SK-N-SH treated with all-trans-retinoic acid at 6 μM for 48 hours (cell line): ENCODE results near the gene AMER2.

Source experiments
- ATAC-seq: fragments of 200-7000 bp; cut with Tn5 transposase; 3 replicates; pipeline ENCODE4 v1.9.1; 2020; ENCODE audit warnings: mild to moderate bottlenecking, moderate library complexity
- ARNTL ChIP-seq: fragments of 450-650 bp; formaldehyde crosslinking; IDR thresholded peaks from 2 replicates; pipeline ENCODE4 v1.5.0; 2020; ENCODE audit warnings: low read depth, mild to moderate bottlenecking, moderate library complexity, borderline replicate concordance
- CSDC2 ChIP-seq: fragments of 250-450 bp; sonication (Bioruptor Pico); IDR thresholded peaks from 2 replicates; pipeline ENCODE4 v1.5.0; 2020; ENCODE audit warnings: mild to moderate bottlenecking, moderate library complexity
- ESRRG ChIP-seq: fragments of 250-450 bp; sonication (Bioruptor Pico); IDR thresholded peaks from 2 replicates; pipeline ENCODE4 v1.6.1; 2021; ENCODE audit warnings: mild to moderate bottlenecking
- GLIS3 ChIP-seq: fragments of 250-450 bp; sonication (Bioruptor Pico); IDR thresholded peaks from 2 replicates; pipeline ENCODE4 v1.5.0; 2020; ENCODE audit warnings: mild to moderate bottlenecking, moderate library complexity
- ISL1 ChIP-seq: fragments of 250-450 bp; sonication (Bioruptor Pico); IDR thresholded peaks from 2 replicates; pipeline ENCODE4 v2.1.2; 2022; ENCODE audit warnings: mild to moderate bottlenecking, moderate library complexity
- OSR1 ChIP-seq: fragments of 250-450 bp; sonication (Bioruptor Pico); IDR thresholded peaks from 2 replicates; pipeline ENCODE4 v1.8.0; 2022; ENCODE audit warnings: moderate library complexity, mild to moderate bottlenecking, inconsistent platforms
- PPARA ChIP-seq: fragments of 250-450 bp; sonication (Bioruptor Pico); IDR thresholded peaks from 2 replicates; pipeline ENCODE4 v1.5.0; 2020; ENCODE audit warnings: mild to moderate bottlenecking, borderline replicate concordance
- SNAI2 ChIP-seq: fragments of 250-450 bp; sonication (Bioruptor Pico); IDR thresholded peaks from 2 replicates; pipeline ENCODE4 v1.5.0; 2020; ENCODE audit warnings: mild to moderate bottlenecking, moderate library complexity
- TCF4 ChIP-seq: fragments of 250-450 bp; sonication (Bioruptor Pico); IDR thresholded peaks from 2 replicates; pipeline ENCODE4 v1.8.0; 2021; ENCODE audit warnings: mild to moderate bottlenecking, moderate library complexity, borderline replicate concordance
- TOX ChIP-seq: fragments of 250-450 bp; sonication (Bioruptor Pico); IDR thresholded peaks from 2 replicates; pipeline ENCODE4 v1.8.0; 2021; ENCODE audit warnings: mild to moderate bottlenecking, moderate library complexity, borderline replicate concordance
- ZC3H10 ChIP-seq: fragments of 250-450 bp; sonication (Bioruptor Pico); IDR thresholded peaks from 2 replicates; pipeline ENCODE4 v1.5.1; 2021; ENCODE audit warnings: mild to moderate bottlenecking, moderate library complexity
- ZFP3 ChIP-seq: fragments of 250-450 bp; sonication (Bioruptor Pico); IDR thresholded peaks from 2 replicates; pipeline ENCODE4 v1.5.0; 2020; ENCODE audit warnings: mild to moderate bottlenecking, moderate library complexity
- ZFP30 ChIP-seq: fragments of 450-650 bp; formaldehyde crosslinking; IDR thresholded peaks from 2 replicates; pipeline ENCODE4 v1.5.0; 2022; ENCODE audit warnings: mild to moderate bottlenecking, moderate library complexity
- ZNF70 ChIP-seq: fragments of 450-650 bp; formaldehyde crosslinking; IDR thresholded peaks from 2 replicates; pipeline ENCODE4 v1.5.0; 2020; ENCODE audit warnings: mild to moderate bottlenecking, moderate library complexity
- TF ChIP-seq, protein P1 (sequence below): fragments of 250-450 bp; sonication (Bioruptor Pico); IDR thresholded peaks from 2 replicates; pipeline ENCODE4 v1.8.0; 2020; ENCODE audit warnings: mild to moderate bottlenecking, moderate library complexity, borderline replicate concordance
- TF ChIP-seq, protein P2 (sequence below): fragments of 250-450 bp; sonication (Bioruptor Pico); IDR thresholded peaks from 2 replicates; pipeline ENCODE4 v1.8.0; 2021; ENCODE audit warnings: low read depth, mild to moderate bottlenecking, moderate library complexity, borderline replicate concordance
- TF ChIP-seq, protein P3 (sequence below): fragments of 250-450 bp; sonication (Bioruptor Pico); IDR thresholded peaks from 2 replicates; pipeline ENCODE4 v1.5.0; 2020; ENCODE audit warnings: mild to moderate bottlenecking, moderate library complexity

The AMER2 gene

DNA sequence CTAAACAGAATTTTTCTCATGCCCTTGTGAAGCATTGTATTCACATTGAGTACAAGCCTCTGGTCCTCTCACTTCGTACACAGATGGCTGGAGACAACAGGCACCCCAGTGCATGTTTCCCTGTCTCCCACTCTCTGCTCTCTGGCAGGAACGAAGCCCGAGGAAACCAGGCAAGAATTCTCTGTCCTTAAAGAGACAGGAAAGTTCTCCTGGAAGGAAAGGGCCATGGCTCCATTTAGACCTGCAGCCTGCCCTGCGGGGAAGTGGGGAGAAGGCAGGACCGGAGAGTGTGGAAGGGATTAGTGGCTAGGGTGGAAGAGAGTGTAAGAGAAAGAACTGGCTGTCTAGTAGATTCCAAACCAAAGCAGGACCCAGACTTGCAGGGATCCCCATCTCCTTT is 15.5 kb upstream of the AMER2 start:
- no peak for TF ChIP-seq ISL1 (CRISPR knock-in tag)
- TF ChIP-seq, protein P1, sequence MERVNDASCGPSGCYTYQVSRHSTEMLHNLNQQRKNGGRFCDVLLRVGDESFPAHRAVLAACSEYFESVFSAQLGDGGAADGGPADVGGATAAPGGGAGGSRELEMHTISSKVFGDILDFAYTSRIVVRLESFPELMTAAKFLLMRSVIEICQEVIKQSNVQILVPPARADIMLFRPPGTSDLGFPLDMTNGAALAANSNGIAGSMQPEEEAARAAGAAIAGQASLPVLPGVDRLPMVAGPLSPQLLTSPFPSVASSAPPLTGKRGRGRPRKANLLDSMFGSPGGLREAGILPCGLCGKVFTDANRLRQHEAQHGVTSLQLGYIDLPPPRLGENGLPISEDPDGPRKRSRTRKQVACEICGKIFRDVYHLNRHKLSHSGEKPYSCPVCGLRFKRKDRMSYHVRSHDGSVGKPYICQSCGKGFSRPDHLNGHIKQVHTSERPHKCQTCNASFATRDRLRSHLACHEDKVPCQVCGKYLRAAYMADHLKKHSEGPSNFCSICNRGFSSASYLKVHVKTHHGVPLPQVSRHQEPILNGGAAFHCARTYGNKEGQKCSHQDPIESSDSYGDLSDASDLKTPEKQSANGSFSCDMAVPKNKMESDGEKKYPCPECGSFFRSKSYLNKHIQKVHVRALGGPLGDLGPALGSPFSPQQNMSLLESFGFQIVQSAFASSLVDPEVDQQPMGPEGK = no peak
- no peak for TF ChIP-seq ZFP3
- TF ChIP-seq GLIS3 = no peak
- no peak for TF ChIP-seq ZNF70 (CRISPR knock-in tag)
- ATAC-seq = no peak

DNA sequence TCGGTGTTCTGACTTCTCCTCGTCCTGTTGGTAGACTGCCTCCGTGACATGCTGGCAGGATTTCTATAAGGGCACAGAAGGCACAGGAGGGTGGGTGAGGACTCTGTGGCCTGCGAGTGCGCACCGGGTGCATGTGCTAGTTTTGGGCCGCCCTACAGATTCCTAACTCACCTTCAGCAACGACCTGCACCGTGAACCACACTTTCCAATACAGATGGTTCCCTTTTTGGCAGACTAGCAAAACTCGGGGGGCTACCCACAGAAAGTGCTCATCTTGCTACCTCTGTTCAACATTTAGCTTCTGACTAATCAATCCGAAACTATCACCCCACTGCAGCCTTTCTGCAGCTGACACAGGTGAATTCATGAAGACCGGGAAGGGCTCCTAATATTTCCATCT is 14.1 kb upstream of the AMER2 start:
- TF ChIP-seq TOX (no peak), OSR1 (CRISPR knock-in tag) (no peak), ESRRG (CRISPR knock-in tag) (no peak), SNAI2 (CRISPR knock-in tag) (no peak), TCF4 (CRISPR knock-in tag) (no peak)
- TF ChIP-seq, protein P2, sequence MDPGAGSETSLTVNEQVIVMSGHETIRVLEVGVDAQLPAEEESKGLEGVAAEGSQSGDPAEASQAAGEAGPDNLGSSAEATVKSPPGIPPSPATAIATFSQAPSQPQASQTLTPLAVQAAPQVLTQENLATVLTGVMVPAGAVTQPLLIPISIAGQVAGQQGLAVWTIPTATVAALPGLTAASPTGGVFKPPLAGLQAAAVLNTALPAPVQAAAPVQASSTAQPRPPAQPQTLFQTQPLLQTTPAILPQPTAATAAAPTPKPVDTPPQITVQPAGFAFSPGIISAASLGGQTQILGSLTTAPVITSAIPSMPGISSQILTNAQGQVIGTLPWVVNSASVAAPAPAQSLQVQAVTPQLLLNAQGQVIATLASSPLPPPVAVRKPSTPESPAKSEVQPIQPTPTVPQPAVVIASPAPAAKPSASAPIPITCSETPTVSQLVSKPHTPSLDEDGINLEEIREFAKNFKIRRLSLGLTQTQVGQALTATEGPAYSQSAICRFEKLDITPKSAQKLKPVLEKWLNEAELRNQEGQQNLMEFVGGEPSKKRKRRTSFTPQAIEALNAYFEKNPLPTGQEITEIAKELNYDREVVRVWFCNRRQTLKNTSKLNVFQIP (CRISPR knock-in tag) = no peak
- TF ChIP-seq, protein P3, sequence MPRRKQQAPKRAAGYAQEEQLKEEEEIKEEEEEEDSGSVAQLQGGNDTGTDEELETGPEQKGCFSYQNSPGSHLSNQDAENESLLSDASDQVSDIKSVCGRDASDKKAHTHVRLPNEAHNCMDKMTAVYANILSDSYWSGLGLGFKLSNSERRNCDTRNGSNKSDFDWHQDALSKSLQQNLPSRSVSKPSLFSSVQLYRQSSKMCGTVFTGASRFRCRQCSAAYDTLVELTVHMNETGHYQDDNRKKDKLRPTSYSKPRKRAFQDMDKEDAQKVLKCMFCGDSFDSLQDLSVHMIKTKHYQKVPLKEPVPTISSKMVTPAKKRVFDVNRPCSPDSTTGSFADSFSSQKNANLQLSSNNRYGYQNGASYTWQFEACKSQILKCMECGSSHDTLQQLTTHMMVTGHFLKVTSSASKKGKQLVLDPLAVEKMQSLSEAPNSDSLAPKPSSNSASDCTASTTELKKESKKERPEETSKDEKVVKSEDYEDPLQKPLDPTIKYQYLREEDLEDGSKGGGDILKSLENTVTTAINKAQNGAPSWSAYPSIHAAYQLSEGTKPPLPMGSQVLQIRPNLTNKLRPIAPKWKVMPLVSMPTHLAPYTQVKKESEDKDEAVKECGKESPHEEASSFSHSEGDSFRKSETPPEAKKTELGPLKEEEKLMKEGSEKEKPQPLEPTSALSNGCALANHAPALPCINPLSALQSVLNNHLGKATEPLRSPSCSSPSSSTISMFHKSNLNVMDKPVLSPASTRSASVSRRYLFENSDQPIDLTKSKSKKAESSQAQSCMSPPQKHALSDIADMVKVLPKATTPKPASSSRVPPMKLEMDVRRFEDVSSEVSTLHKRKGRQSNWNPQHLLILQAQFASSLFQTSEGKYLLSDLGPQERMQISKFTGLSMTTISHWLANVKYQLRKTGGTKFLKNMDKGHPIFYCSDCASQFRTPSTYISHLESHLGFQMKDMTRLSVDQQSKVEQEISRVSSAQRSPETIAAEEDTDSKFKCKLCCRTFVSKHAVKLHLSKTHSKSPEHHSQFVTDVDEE (CRISPR knock-in tag) = no peak
- TF ChIP-seq, all 23 proteins: peak for 0
- ATAC-seq = no peak

DNA sequence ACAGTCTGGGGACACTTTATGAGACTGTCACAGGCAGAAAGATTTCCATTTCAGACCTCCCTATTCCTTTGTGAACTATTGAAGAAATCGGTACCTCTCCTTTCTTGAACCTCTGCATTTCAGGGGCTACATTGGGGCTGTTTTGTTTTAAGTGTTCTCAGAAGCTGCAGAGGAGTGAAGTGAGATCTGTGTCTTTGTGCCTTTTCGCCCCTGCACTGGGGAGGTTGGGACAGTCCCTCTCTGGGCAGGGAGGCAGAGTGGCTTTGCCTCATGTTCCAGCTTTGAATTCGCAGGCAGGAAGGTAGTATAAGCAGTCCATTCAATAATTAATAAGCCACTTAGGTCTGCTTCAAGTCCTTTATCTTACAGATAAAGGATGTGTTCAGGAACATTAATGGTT is 9.5 kb upstream of the AMER2 start:
- no peak for TF ChIP-seq TOX
- no peak for TF ChIP-seq OSR1 (CRISPR knock-in tag)
- no peak for TF ChIP-seq ZNF70 (CRISPR knock-in tag)
- TF ChIP-seq, protein P3 (CRISPR knock-in tag) = no peak
- TF ChIP-seq SNAI2 (CRISPR knock-in tag) = no peak
- TF ChIP-seq ZC3H10 (CRISPR knock-in tag) = no peak
- ATAC-seq = no peak

DNA sequence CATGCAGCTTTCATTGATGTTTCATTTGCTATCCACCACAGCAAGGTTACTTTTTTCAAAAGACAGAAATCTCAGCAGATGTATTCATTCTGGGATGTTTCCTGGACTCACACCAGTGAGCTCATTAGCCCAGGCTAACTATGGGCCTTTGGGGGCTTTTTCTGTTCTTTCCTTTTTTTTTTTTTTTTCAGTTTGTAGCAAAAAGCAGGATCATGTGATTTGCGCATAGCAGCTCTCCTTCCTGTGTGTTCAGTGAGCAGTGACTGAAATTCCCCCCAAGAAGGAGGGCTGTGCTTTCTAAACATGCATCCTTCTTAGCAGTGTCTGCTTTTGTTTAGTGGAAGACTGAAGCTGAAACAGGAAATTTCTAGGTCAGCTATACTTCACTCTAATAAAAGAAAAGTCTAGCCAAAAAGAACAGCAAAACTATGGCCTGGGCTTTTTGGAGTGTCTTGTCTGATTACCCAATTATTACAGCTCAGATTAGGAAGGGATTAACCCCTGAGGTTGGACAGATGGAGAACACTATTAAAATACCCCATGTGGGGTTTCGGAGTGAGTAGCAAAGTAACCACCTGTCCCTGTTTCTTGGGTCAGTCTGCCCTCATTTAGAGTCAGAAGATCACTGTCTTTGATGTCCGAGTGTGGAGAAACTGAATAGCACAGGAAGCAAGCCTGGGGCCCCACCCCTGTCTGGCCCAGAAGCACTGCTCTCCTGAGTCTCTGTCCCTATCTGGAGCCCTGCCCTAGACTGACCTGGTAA is 8.9 kb upstream of the AMER2 start:
- TF ChIP-seq ESRRG (CRISPR knock-in tag) (no peak), ZFP3 (no peak), TCF4 (CRISPR knock-in tag) (no peak), ISL1 (CRISPR knock-in tag) (no peak), CSDC2 (CRISPR knock-in tag) (no peak), ZFP30 (CRISPR knock-in tag) (no peak), GLIS3 (no peak), ARNTL (CRISPR knock-in tag) (no peak), PPARA (CRISPR knock-in tag) (no peak), OSR1 (CRISPR knock-in tag) (no peak)
- TF ChIP-seq, protein P1 = no peak
- no peak for ATAC-seq
